HepG2 (cell line): ENCODE results near the gene MRPL34. TPM values are rescaled to one million over a fixed set of nuclear protein-coding genes. Genes with fewer than 3 reads are reported as not detected.

Source experiments
- BHLHE40 ChIP-seq: IDR thresholded peaks from 2 replicates; pipeline ENCODE4 v1.6.1; 2011; ENCODE audit warnings: low read length, improper control_type of control experiment
- HOMEZ ChIP-seq: IDR thresholded peaks from 2 replicates; pipeline ENCODE4 v1.6.1; 2016; ENCODE audit warnings: low read depth
- KAT2B ChIP-seq: fragments of 150-350 bp; IDR thresholded peaks from 2 replicates; pipeline ENCODE4 v1.6.1; 2014; ENCODE audit warnings: low read depth, low read length, borderline replicate concordance
- MAFK ChIP-seq, 2 experiments: IDR thresholded peaks in 1 of 2; conservative IDR thresholded peaks in 1 of 2; 2 replicates each; pipeline ENCODE4 v1.6.1; 2011; ENCODE audit warnings: improper control_type of control experiment in 2 of 2, low read length in 2 of 2
- NCOA2 ChIP-seq: sonication (generic); formaldehyde crosslinking; IDR thresholded peaks from 2 replicates; pipeline ENCODE4 v1.8.0; 2022; ENCODE audit warnings: inconsistent platforms
- NFIC ChIP-seq: IDR thresholded peaks from 2 replicates; pipeline ENCODE4 v1.6.1; 2012; ENCODE audit warnings: mild to moderate bottlenecking, low read length, inconsistent platforms
- NRL ChIP-seq: sonication (generic); formaldehyde crosslinking; IDR thresholded peaks from 2 replicates; pipeline ENCODE4 v1.5.0; 2020; ENCODE audit warnings: missing genetic modification reagents, mild to moderate bottlenecking, moderate library complexity, borderline replicate concordance
- PHF21A ChIP-seq: sonication (generic); formaldehyde crosslinking; IDR thresholded peaks from 2 replicates; pipeline ENCODE4 v1.5.0; 2020; ENCODE audit warnings: mild to moderate bottlenecking, missing genetic modification reagents
- PPARG ChIP-seq: conservative IDR thresholded peaks from 2 replicates; pipeline ENCODE4 v1.6.1; 2016; ENCODE audit warnings: missing biosample characterization, missing genetic modification reagents
- RAD51 ChIP-seq: fragments of 450-650 bp; IDR thresholded peaks from 2 replicates; pipeline ENCODE4 v1.6.1; 2016; ENCODE audit warnings: borderline replicate concordance
- SPEN ChIP-seq: sonication (generic); formaldehyde crosslinking; IDR thresholded peaks from 2 replicates; pipeline ENCODE4 v1.5.1; 2020; ENCODE audit warnings: low read depth, mild to moderate bottlenecking, missing genetic modification reagents
- ZBTB3 ChIP-seq: sonication (generic); formaldehyde crosslinking; IDR thresholded peaks from 2 replicates; pipeline ENCODE4 v1.4.0; 2020; ENCODE audit warnings: low read depth, mild to moderate bottlenecking, moderate library complexity, missing genetic modification reagents, borderline replicate concordance
- ZFX ChIP-seq: sonication (generic); formaldehyde crosslinking; IDR thresholded peaks from 2 replicates; pipeline ENCODE4 v1.4.0; 2020; ENCODE audit warnings: mild to moderate bottlenecking, low read depth, missing genetic modification reagents, moderate library complexity
- ZFY ChIP-seq: sonication (generic); formaldehyde crosslinking; IDR thresholded peaks from 2 replicates; pipeline ENCODE4 v1.4.0; 2020; ENCODE audit warnings: missing genetic modification reagents
- ZKSCAN1 ChIP-seq: fragments of 150-350 bp; IDR thresholded peaks from 2 replicates; pipeline ENCODE4 v1.6.1; 2014; ENCODE audit warnings: low read length
- ZNF3 ChIP-seq: IDR thresholded peaks from 2 replicates; pipeline ENCODE4 v1.7.0; 2017; ENCODE audit warnings: inconsistent platforms
- ZNF383 ChIP-seq: sonication (generic); formaldehyde crosslinking; IDR thresholded peaks from 2 replicates; pipeline ENCODE4 v1.4.0; 2020; ENCODE audit warnings: missing genetic modification reagents, mild to moderate bottlenecking, borderline replicate concordance
- polyA plus RNA-seq, 8 experiments: library from polyadenylated mRNA; depleted of rRNA in 3 of 8; stranded (reverse) in 7 of 8; unstranded in 1 of 8; fragments of >200 nt; fragmentation: Illumina TruSeq in 4 of 8; extraction: Trizol in 4 of 8; gene quantifications; 2 replicates each; pipeline versions ENCODE4 v1.2.1 to v1.2.3, GENCODE V29; 2011 to 2016; ENCODE audit warnings: low read depth in 4 of 8, missing spikeins in 1 of 8, mixed read lengths in 1 of 8; ENCODE audit not compliant: insufficient read depth in 1 of 8
- total RNA-seq, 5 experiments: library from RNA; depleted of rRNA; stranded (reverse); fragments of >200 nt; fragmentation: Illumina TruSeq; extraction: Trizol; gene quantifications; 2 replicates each; pipeline ENCODE4 v1.2.3, GENCODE V29; 2016; ENCODE audit warnings: low read depth in 1 of 5
- TF ChIP-seq, protein P1 (sequence below), 2 experiments: fragments of 450-650 bp in 1 of 2; sonication (generic) in 1 of 2; formaldehyde crosslinking in 1 of 2; IDR thresholded peaks; 2 replicates each; pipeline versions ENCODE4 v1.6.1 to v1.8.0; 2016 to 2022; ENCODE audit warnings: antibody characterized with exemption in 1 of 2, mild to moderate bottlenecking in 1 of 2, missing genetic modification reagents in 1 of 2
- TF ChIP-seq, protein P2 (sequence below): sonication (generic); formaldehyde crosslinking; IDR thresholded peaks from 2 replicates; pipeline ENCODE4 v1.5.0; 2020; ENCODE audit warnings: mild to moderate bottlenecking, missing genetic modification reagents

The MRPL34 gene
- total and polyA plus RNA-seq, 2 of the 13 experiments (the other 11 are each of a cell fraction or from before 2014, with no cell fraction given): 74.0 to 77.3 TPM

GRCh38 chr19:17264641-17264979 lies 41.1 kb upstream of the MRPL34 start, which contains the start of gene USHBP1 (continued):
- TF ChIP-seq SPEN (CRISPR knock-in tag) (no peak), ZFY (no peak), KAT2B (no peak), ZBTB3 (CRISPR knock-in tag) (no peak), ZFX (peak; percentile 41; the same call in 1 of the 2 replicates), MAFK (conservative IDR thresholded peaks at IDR 0.05 in 1 of 2, IDR thresholded peaks at IDR 0.05 in 1 of 2; ENCODE audit: low read length in 2 of 2) (no peak), PPARG (CRISPR knock-in tag) (no peak), NCOA2 (CRISPR knock-in tag) (0 out of 2 replicates have a peak, but pooled peaks have one; percentile 13), PHF21A (peak; percentile 42; the same call in 1 of the 2 replicates), NFIC (no peak), HOMEZ (CRISPR knock-in tag) (no peak), BHLHE40 (peak; percentile 58), ZKSCAN1 (no peak), RAD51 (peak; percentile 93), ZNF3 (no peak), ZNF383 (CRISPR knock-in tag) (no peak), NRL (CRISPR knock-in tag) (no peak)
- TF ChIP-seq, protein P1, sequence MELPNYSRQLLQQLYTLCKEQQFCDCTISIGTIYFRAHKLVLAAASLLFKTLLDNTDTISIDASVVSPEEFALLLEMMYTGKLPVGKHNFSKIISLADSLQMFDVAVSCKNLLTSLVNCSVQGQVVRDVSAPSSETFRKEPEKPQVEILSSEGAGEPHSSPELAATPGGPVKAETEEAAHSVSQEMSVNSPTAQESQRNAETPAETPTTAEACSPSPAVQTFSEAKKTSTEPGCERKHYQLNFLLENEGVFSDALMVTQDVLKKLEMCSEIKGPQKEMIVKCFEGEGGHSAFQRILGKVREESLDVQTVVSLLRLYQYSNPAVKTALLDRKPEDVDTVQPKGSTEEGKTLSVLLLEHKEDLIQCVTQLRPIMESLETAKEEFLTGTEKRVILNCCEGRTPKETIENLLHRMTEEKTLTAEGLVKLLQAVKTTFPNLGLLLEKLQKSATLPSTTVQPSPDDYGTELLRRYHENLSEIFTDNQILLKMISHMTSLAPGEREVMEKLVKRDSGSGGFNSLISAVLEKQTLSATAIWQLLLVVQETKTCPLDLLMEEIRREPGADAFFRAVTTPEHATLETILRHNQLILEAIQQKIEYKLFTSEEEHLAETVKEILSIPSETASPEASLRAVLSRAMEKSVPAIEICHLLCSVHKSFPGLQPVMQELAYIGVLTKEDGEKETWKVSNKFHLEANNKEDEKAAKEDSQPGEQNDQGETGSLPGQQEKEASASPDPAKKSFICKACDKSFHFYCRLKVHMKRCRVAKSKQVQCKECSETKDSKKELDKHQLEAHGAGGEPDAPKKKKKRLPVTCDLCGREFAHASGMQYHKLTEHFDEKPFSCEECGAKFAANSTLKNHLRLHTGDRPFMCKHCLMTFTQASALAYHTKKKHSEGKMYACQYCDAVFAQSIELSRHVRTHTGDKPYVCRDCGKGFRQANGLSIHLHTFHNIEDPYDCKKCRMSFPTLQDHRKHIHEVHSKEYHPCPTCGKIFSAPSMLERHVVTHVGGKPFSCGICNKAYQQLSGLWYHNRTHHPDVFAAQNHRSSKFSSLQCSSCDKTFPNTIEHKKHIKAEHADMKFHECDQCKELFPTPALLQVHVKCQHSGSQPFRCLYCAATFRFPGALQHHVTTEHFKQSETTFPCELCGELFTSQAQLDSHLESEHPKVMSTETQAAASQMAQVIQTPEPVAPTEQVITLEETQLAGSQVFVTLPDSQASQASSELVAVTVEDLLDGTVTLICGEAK (IDR thresholded peaks at IDR 0.05): no peak
- TF ChIP-seq, protein P1 (CRISPR knock-in tag; IDR thresholded peaks at IDR 0.05): no peak
- TF ChIP-seq, protein P2, sequence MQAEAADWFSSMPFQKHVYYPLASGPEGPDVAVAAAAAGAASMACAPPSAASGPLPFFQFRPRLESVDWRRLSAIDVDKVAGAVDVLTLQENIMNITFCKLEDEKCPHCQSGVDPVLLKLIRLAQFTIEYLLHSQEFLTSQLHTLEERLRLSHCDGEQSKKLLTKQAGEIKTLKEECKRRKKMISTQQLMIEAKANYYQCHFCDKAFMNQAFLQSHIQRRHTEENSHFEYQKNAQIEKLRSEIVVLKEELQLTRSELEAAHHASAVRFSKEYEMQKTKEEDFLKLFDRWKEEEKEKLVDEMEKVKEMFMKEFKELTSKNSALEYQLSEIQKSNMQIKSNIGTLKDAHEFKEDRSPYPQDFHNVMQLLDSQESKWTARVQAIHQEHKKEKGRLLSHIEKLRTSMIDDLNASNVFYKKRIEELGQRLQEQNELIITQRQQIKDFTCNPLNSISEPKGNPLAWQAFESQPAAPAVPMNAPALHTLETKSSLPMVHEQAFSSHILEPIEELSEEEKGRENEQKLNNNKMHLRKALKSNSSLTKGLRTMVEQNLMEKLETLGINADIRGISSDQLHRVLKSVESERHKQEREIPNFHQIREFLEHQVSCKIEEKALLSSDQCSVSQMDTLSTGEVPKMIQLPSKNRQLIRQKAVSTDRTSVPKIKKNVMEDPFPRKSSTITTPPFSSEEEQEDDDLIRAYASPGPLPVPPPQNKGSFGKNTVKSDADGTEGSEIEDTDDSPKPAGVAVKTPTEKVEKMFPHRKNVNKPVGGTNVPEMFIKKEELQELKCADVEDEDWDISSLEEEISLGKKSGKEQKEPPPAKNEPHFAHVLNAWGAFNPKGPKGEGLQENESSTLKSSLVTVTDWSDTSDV: no peak
